HCT116 (cell line): ENCODE results near the gene OSBPL10. TPM values are rescaled to one million over a fixed set of nuclear protein-coding genes. Genes with fewer than 3 reads are reported as not detected.

Experiments used
- ATAC-seq: fragments of 200-7000 bp; cut with Tn5 transposase; 2 replicates; pipeline ENCODE4 v1.9.1; 2020; ENCODE audit warnings: mild to moderate bottlenecking, moderate library complexity
- BruUV-seq: library from RNA; stranded (reverse); fragments of 400-500 nt; replicated peaks from 2 replicates; lab custom pipeline; 2021; lab: Mats Ljungman, UMichigan
- CTCF ChIA-PET: fragments of 300-600 bp; sonication (Branson Sonifier 250); formaldehyde crosslinking; loops from one replicate; lab custom pipeline; 2021; ENCODE audit warnings: antibody characterized with exemption; lab: Charles Lee
- POLR2A ChIA-PET: fragments of 300-600, 350-600 bp; sonication (Branson Sonifier 250); formaldehyde crosslinking; loops from one replicate; lab custom pipeline; 2021; ENCODE audit warnings: antibody characterized with exemption; lab: Charles Lee
- RAD21 ChIA-PET, 2 experiments: fragments of 300-600 bp; sonication (Branson Sonifier 250); formaldehyde crosslinking; loops; one replicate each; lab custom pipeline; 2023; ENCODE audit warnings: low total read pairs in 2 of 2; ENCODE audit not compliant: uncharacterized antibody in 2 of 2, unreplicated experiment in 2 of 2, low non-redundant PET in 1 of 2; lab: Charles Lee
- DNase-seq: peaks from one replicate; pipeline ENCODE4 v3.0.0-alpha.2; 2010; ENCODE audit warnings: low read depth, low spot score
- H2AFZ ChIP-seq: fragments of 200-600 bp; shearing (Covaris generic), sonication (generic); 2 replicates; pipeline ENCODE4 v1.6.1; 2017; ENCODE audit warnings: low read depth, mixed run types, mixed read lengths, antibody characterized with exemption, low read length; ENCODE audit not compliant: poor library complexity, severe bottlenecking
- H3K27ac ChIP-seq: 2 replicates; pipeline ENCODE4 v1.5.1; 2012; ENCODE audit warnings: low read depth, low read length
- H3K27me3 ChIP-seq: fragments of 200-600 bp; sonication (generic); 2 replicates; pipeline ENCODE4 v1.6.1; 2016; ENCODE audit warnings: mixed run types, low read length, mixed read lengths; ENCODE audit not compliant: insufficient read depth
- H3K36me3 ChIP-seq, 2 experiments: fragments of 200-500 bp in 1 of 2; fragments of 200-600 bp in 1 of 2; sonication (Bioruptor generic) in 1 of 2; sonication (generic) in 1 of 2; 2 replicates each; pipeline versions ENCODE4 v1.5.1 to v1.6.1; 2014 to 2016; ENCODE audit warnings: low read length in 2 of 2, inconsistent platforms in 1 of 2, mixed read lengths in 1 of 2, mixed run types in 1 of 2; ENCODE audit not compliant: insufficient read depth in 2 of 2, control insufficient read depth in 1 of 2
- H3K4me1 ChIP-seq, 2 experiments: fragments of 200-600 bp in 1 of 2; sonication (generic) in 1 of 2; 2 replicates each; pipeline versions ENCODE4 v1.5.1 to v1.6.1; 2012 to 2017; ENCODE audit warnings: low read length in 2 of 2, inconsistent platforms in 1 of 2, mild to moderate bottlenecking in 1 of 2, mixed read lengths in 1 of 2, mixed run types in 1 of 2, moderate library complexity in 1 of 2; ENCODE audit not compliant: insufficient read depth in 2 of 2, control insufficient read depth in 1 of 2
- H3K4me2 ChIP-seq: fragments of 200-600 bp; sonication (generic); 2 replicates; pipeline ENCODE4 v1.6.1; 2017; ENCODE audit warnings: mixed run types, low read length, mixed read lengths
- H3K4me3 ChIP-seq, 2 experiments: fragments of 200-600 bp in 1 of 2; sonication (generic) in 1 of 2; replicated peaks in 1 of 2; 2 replicates each; pipeline ENCODE4 v1.5.1; 2011 to 2016; ENCODE audit warnings: low read length in 2 of 2, control low read depth in 1 of 2, low read depth in 1 of 2, mild to moderate bottlenecking in 1 of 2, mixed read lengths in 1 of 2, mixed run types in 1 of 2
- H3K79me2 ChIP-seq: fragments of 200-600 bp; sonication (generic); 2 replicates; pipeline ENCODE4 v1.6.1; 2017; ENCODE audit warnings: mild to moderate bottlenecking, mixed run types, low read length, moderate library complexity, mixed read lengths; ENCODE audit not compliant: insufficient read depth
- H3K9ac ChIP-seq: fragments of 200-600 bp; sonication (generic); 2 replicates; pipeline ENCODE4 v1.6.1; 2016; ENCODE audit warnings: low read length, mixed read lengths
- H3K9me2 ChIP-seq: fragments of 200-600 bp; sonication (generic), shearing (Covaris generic); 2 replicates; pipeline ENCODE4 v1.6.1; 2017; ENCODE audit warnings: mixed run types, mild to moderate bottlenecking, moderate library complexity; ENCODE audit not compliant: insufficient read depth
- H3K9me3 ChIP-seq, 2 experiments: fragments of 200-500 bp in 1 of 2; fragments of 200-600 bp in 1 of 2; sonication (Bioruptor generic) in 1 of 2; sonication (generic) in 1 of 2; 2 replicates each; pipeline ENCODE4 v1.6.1; 2014 to 2017; ENCODE audit warnings: low read length in 2 of 2, mixed read lengths in 2 of 2, inconsistent platforms in 1 of 2, low read depth in 1 of 2, mild to moderate bottlenecking in 1 of 2, mixed run types in 1 of 2, moderate library complexity in 1 of 2; ENCODE audit not compliant: control insufficient read depth in 1 of 2, insufficient read depth in 1 of 2
- H4K20me1 ChIP-seq: fragments of 200-600 bp; sonication (generic), shearing (Covaris generic); 2 replicates; pipeline ENCODE4 v1.6.1; 2017; ENCODE audit warnings: mixed run types, mild to moderate bottlenecking, moderate library complexity; ENCODE audit not compliant: insufficient read depth
- EGR1 ChIP-seq: IDR thresholded peaks from 2 replicates; pipeline ENCODE4 v1.6.1; 2012; ENCODE audit warnings: low read depth
- ELF1 ChIP-seq: IDR thresholded peaks from 2 replicates; pipeline ENCODE4 v1.6.1; 2012; ENCODE audit warnings: low read depth, borderline replicate concordance
- EZH2 ChIP-seq: fragments of 200-600 bp; sonication (generic); IDR thresholded peaks from 2 replicates; pipeline ENCODE4 v1.6.1; 2017; ENCODE audit warnings: antibody characterized with exemption, mixed run types
- EZH2phosphoT487 ChIP-seq: fragments of 200-600 bp; IDR thresholded peaks from 2 replicates; pipeline ENCODE4 v1.6.1; 2018; ENCODE audit warnings: antibody characterized with exemption, borderline replicate concordance
- MAX ChIP-seq: IDR thresholded peaks from 2 replicates; pipeline ENCODE4 v1.6.1; 2012
- POLR2AphosphoS5 ChIP-seq: IDR thresholded peaks from 2 replicates; pipeline ENCODE4 v1.6.1; 2011; ENCODE audit warnings: mild to moderate bottlenecking, low read depth, low read length, moderate library complexity
- SIN3A ChIP-seq: IDR thresholded peaks from 2 replicates; pipeline ENCODE4 v1.6.1; 2012; ENCODE audit warnings: low read depth
- SP1 ChIP-seq: IDR thresholded peaks from 2 replicates; pipeline ENCODE4 v1.6.1; 2012; ENCODE audit warnings: low read depth
- TCF7L2 ChIP-seq: IDR thresholded peaks from 2 replicates; pipeline ENCODE4 v1.7.0; 2011; ENCODE audit warnings: borderline replicate concordance, inconsistent platforms; ENCODE audit not compliant: insufficient read depth, insufficient read length; ENCODE audit errors: extremely low read depth
- YY1 ChIP-seq: IDR thresholded peaks from 2 replicates; pipeline ENCODE4 v1.6.1; 2011; ENCODE audit warnings: low read length, low read depth, moderate library complexity, mild to moderate bottlenecking; ENCODE audit not compliant: insufficient replicate concordance; ENCODE audit errors: extremely low read depth
- intact Hi-C: fragments of 100-400 bp; cut with micrococcal nuclease; formaldehyde crosslinking; loops from 2 replicates; pipeline ENCODE4 v1.10.0; 2022
- total RNA-seq: library from RNA; stranded (reverse); gene quantifications from one replicate; pipeline ENCODE4 v1.2.1, GENCODE V29; 2021; ENCODE audit not compliant: unreplicated experiment
- TF ChIP-seq, protein P1 (sequence below), 3 experiments: fragments of 200-600 bp in 1 of 3; sonication (generic) in 1 of 3; IDR thresholded peaks in 2 of 3; conservative IDR thresholded peaks in 1 of 3; 2 replicates each; pipeline ENCODE4 v1.5.1; 2012 to 2017; ENCODE audit warnings: low read depth in 2 of 3, low read length in 2 of 3, antibody characterized with exemption in 1 of 3, borderline replicate concordance in 1 of 3, control low read depth in 1 of 3, mild to moderate bottlenecking in 1 of 3, mixed read lengths in 1 of 3, mixed run types in 1 of 3, moderate library complexity in 1 of 3; ENCODE audit not compliant: insufficient read depth in 1 of 3
- TF ChIP-seq, protein P2 (sequence below): IDR thresholded peaks from 2 replicates; pipeline ENCODE4 v1.6.1; 2012; ENCODE audit warnings: low read depth

OSBPL10 gene
- total RNA-seq, 1 experiment from 2014 or later, result 25.8 TPM

DNA sequence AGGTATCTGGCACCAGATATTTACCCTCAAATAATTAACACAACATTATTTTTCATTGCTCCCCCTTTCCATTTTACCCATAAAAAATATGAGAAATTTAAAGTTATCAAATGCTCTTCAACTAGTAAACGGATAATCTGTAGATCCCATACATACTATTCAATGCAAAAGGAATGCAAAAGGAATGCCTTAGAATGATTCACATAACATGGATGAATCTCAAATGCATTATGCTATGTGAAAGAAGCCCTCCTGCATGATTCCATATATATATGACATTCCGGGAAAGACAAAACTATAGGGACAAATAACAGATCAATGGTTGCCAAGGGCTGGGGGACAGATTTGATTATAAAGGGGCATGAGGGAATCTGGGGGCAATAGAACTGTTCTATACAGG is 252.7 kb downstream of the OSBPL10 start:
- Histone ChIP-seq H4K20me1 (no peaks in the 10 kb centered on the region), H3K9me3 (no peaks in the 10 kb centered on the region), H3K4me1 (peaks cover 4 to 11% of the 10 kb centered on the region in 2 experiments), H3K27ac (no peak overlapping the region), H3K27me3 (no peaks in the 10 kb centered on the region), H2AFZ (no peak overlapping the region), H3K4me3 (no peak overlapping the region), H3K9me2 (no peaks in the 10 kb centered on the region), H3K36me3 (no peaks in the 10 kb centered on the region), H3K9ac (no peak overlapping the region), H3K79me2 (no peaks in the 10 kb centered on the region), H3K4me2 (no peak overlapping the region)
- intact Hi-C loops, result loop anchor here (5.0 kb wide), 1 partner anchor 414 kb away; no protein-coding TSS in a partner anchor
- ATAC-seq, result no peak
- ChIA-PET RAD21 (no interaction called here), POLR2A (no interaction called here), CTCF (no interaction called here)
- no TSS peak for BruUV-seq
- TF ChIP-seq SP1, result no peak
- TF ChIP-seq TCF7L2, result no peak
- no peak for TF ChIP-seq SIN3A
- TF ChIP-seq EZH2, result no peak
- DNase-seq, result no peak

- CTCF ChIA-PET, result no interaction called here
- Histone ChIP-seq H4K20me1 (no peaks in the 10 kb centered on the region), H3K36me3 (no peaks in the 10 kb centered on the region), H3K27me3 (no peaks in the 10 kb centered on the region), H3K4me3 (no peak overlapping the region), H3K4me2 (no peak overlapping the region), H3K4me1 (peaks cover 4 to 11% of the 10 kb centered on the region in 2 experiments), H3K9me2 (no peaks in the 10 kb centered on the region), H3K79me2 (no peaks in the 10 kb centered on the region), H3K27ac (no peak overlapping the region), H2AFZ (no peak overlapping the region), H3K9me3 (no peaks in the 10 kb centered on the region), H3K9ac (no peak overlapping the region)
- RAD21 ChIA-PET, result no interaction called here
- ATAC-seq (no peak), DNase-seq (no peak)
- POLR2A ChIA-PET, result no interaction called here
- intact Hi-C loops, result loop anchor here (5.0 kb wide), 1 partner anchor 416 kb away; no protein-coding TSS in a partner anchor
- BruUV-seq, result no TSS peak
- no peak for TF ChIP-seq EZH2phosphoT487
- no peak for TF ChIP-seq ELF1
- TF ChIP-seq EGR1, result no peak
- TF ChIP-seq, protein P1, sequence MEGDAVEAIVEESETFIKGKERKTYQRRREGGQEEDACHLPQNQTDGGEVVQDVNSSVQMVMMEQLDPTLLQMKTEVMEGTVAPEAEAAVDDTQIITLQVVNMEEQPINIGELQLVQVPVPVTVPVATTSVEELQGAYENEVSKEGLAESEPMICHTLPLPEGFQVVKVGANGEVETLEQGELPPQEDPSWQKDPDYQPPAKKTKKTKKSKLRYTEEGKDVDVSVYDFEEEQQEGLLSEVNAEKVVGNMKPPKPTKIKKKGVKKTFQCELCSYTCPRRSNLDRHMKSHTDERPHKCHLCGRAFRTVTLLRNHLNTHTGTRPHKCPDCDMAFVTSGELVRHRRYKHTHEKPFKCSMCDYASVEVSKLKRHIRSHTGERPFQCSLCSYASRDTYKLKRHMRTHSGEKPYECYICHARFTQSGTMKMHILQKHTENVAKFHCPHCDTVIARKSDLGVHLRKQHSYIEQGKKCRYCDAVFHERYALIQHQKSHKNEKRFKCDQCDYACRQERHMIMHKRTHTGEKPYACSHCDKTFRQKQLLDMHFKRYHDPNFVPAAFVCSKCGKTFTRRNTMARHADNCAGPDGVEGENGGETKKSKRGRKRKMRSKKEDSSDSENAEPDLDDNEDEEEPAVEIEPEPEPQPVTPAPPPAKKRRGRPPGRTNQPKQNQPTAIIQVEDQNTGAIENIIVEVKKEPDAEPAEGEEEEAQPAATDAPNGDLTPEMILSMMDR (IDR thresholded peaks at IDR 0.05 in 2 of 3, conservative IDR thresholded peaks at IDR 0.05 in 1 of 3; ENCODE audit: borderline replicate concordance in 1 of 3, insufficient read depth in 1 of 3, low read depth in 2 of 3, low read length in 2 of 3), result no peak
- no peak for TF ChIP-seq YY1
- no peak for TF ChIP-seq MAX
- TF ChIP-seq, protein P2, sequence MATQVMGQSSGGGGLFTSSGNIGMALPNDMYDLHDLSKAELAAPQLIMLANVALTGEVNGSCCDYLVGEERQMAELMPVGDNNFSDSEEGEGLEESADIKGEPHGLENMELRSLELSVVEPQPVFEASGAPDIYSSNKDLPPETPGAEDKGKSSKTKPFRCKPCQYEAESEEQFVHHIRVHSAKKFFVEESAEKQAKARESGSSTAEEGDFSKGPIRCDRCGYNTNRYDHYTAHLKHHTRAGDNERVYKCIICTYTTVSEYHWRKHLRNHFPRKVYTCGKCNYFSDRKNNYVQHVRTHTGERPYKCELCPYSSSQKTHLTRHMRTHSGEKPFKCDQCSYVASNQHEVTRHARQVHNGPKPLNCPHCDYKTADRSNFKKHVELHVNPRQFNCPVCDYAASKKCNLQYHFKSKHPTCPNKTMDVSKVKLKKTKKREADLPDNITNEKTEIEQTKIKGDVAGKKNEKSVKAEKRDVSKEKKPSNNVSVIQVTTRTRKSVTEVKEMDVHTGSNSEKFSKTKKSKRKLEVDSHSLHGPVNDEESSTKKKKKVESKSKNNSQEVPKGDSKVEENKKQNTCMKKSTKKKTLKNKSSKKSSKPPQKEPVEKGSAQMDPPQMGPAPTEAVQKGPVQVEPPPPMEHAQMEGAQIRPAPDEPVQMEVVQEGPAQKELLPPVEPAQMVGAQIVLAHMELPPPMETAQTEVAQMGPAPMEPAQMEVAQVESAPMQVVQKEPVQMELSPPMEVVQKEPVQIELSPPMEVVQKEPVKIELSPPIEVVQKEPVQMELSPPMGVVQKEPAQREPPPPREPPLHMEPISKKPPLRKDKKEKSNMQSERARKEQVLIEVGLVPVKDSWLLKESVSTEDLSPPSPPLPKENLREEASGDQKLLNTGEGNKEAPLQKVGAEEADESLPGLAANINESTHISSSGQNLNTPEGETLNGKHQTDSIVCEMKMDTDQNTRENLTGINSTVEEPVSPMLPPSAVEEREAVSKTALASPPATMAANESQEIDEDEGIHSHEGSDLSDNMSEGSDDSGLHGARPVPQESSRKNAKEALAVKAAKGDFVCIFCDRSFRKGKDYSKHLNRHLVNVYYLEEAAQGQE, result no peak
- no peak for TF ChIP-seq SIN3A
- TF ChIP-seq SP1, result no peak
- no peak for TF ChIP-seq POLR2AphosphoS5
These were observed 255.1 kb downstream of the OSBPL10 start for GRCh38 chr3:31725976-31726375.
